Kidney tubule cell (primary cell): ENCODE measurements around the gene SLC33A1.
"Not testable (repeated sequence)": the region's sequence is repeated elsewhere in the genome, so short reads cannot be mapped to it uniquely, and the experiment has no call there.

Experiments
- DNase-seq: peaks from one replicate; pipeline ENCODE4 v3.0.0-alpha.2; 2018; ENCODE audit warnings: low spot score

Gene SLC33A1

DNA sequence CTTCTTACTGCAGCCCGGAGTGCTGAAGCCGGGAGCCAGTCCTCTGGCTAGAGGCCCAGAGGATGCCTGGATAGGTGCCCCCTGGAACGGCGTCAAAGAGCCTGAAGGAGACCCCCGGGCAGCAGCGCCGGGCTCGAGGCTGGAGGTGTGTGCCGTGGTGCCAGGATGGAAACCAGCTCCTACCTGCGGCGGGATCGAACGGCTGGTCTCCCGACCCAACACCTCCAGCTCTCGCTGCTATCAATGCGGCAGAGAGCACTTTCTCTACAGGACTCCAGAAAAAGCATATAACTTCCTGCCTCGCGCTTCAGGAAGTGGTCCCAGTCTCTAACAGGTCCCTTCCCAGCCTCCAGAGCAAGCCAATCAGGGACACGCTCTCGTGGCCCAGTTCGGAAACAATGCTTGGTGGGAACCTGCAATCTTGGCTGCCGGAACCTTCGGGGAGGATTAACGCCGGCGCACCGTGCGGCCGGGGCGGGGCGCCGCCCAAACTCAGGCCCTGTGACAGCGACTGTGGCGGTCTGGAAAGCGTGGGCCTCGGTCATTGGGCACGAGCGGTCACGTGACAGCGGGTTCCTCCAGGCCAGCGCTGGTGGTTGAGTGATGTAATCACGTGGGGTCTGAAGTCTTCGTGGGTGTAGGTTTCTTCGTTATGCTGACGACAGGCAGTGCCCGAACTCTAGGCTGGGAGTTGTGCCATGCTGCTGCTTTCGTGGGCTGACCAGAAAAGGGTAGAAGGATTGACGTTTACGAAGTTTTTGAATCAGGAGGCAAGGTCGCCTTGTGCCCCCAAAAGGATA lies at the start of gene SLC33A1:
Gene SLC33A1 (minus strand): TSS at position 287 of the 800 bp plus-strand sequence. CDS start 430 bp downstream, outside the sequence.
- DNase-seq: peak; percentile 99

DNA sequence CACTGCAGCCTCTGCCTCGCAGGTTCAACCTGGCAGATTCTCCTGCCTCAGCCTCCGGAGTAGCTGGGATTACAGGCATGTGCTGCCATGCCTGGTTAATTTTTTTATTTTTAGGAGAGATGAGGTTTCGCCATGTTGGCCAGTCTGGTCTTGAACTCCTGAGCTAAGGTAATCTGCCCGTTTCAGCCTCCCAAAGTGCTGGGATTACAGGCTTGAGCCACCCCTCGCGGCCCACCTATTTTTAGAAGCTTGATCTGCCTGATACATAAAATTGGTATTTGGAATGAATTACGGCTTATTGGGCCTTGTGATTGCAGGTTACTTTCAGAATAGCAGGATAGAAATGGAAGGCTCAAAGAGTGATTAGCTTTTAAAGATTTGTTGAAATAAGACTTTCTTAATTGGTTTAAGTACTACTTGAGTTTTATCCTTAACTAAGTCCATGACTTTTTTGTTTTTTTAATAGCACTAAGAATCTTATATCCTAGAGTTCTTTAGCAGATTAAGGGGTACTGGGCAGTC lies 41.2 kb upstream of the SLC33A1 start:
- no peak for DNase-seq

DNA sequence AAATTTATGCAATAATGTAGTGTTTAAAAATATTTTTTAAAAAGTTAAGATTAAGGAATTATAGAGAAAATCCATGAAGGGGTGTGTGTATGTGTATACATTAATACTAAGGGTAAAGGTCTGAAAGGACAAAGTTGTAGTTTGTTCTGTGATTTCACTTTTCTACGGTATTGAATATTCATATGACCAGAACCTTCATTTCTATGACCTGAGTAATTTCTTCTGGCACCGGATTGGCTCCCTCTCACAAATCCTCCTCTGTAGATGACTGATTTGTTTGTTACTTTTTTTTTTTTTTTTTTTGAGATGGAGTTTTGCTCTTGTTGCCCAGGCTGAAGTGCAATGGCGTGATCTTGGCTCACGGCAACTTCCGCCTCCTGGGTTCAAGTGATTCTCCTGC lies 37.1 kb upstream of the SLC33A1 start:
- DNase-seq: no peak

DNA sequence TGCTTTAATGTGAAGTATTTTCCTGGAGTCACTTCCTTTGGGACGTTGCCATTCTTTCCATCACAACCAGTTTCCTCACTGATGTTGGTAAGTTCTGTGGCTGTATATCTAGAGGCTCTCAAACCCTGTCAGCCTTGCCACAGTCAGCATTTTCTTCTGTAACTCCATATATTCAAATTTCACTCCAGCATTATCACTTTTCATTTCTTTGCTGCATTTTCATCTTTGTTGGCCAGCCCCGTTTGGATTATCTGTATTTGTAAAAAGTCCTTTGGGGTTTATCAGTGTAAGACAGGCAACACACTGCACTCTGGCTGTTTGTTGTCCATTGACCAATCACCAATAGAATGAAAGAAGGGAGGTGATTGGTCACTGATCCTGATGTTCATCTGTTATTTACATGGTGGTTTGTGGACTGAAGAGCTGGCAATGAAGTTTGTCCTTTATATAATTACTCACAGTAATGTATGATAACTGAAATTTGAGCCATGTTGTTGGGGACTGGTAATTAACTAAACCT lies 36.5 kb upstream of the SLC33A1 start:
- no peak for DNase-seq

DNA sequence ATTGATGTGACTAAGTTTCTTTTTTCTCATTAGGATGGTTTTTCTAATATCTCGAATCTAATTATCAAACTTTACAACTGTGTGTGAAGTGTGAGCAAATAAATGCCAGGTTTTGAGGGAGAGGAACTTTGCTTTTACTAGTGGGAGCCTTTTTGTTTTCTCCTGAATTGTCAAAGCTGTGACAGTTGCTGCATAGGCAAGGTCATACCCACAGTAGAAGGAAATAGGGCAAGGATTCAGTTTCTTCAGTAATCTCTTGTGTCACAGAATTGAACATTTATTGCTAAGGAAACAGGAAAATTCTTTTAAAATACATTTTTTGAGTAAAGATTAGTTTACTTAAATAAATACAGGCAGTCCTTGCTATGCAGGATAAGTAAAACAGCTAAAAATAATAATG lies 35.7 kb upstream of the SLC33A1 start:
- no peak for DNase-seq

DNA sequence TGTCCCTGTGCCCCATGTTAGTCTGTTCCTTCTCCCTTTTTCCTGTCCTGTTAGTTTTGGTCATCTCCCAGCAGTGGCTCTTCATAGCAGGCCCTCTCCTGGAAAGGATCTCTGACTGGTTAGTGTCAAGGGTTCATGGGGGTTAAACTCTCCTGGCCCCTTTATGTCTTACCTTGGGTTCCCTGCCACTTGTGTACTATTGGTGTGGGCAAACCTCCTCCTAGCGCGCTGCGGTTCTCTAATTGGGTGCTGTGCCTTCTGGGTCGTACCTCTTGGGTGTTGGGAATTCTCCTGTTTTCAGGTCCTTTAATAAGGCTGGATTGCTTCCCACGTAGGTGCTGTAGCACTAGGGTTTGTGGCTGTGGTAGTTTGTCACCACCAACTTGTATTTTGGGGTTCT lies 35.0 kb upstream of the SLC33A1 start:
- DNase-seq: no peak

DNA sequence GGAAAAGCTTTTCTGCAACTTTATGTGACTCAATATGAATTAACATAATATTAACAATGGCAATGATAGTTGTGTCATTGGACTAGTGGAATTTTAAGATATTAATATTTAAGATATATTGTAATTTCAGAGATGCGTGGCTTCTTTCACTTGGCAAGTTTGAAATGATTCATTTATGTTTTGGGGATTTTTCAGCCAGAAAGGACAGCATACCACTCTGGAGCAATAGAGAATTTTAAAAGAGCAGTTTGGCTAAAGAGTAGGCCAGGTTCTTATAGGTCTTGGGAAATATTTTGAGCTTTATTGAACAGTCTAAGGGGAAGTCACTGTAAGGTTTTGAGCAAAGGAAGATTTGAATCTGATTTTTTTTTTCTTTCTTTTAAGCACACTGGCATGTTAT lies 32.7 kb upstream of the SLC33A1 start:
- no peak for DNase-seq

DNA sequence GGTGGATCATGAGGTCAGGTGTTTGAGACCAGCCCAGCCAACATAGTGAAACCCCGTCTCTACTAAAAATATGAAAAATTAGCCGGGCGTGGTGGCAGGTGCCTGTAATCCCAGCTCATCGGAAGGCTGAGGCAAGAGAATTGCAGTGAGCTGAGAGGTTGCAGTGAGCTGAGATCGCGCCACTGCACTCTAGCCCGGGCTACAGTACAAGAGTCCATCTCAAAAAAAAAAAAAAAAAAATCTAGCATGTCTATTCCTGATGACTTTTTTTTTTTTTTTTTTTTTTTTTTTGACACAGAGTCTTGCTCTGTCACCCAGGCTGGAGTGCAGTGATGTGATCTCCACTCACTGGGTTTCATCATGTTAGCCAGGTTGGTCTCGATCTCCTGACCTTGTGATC lies 32.1 kb upstream of the SLC33A1 start:
- not testable (repeated sequence) for DNase-seq

DNA sequence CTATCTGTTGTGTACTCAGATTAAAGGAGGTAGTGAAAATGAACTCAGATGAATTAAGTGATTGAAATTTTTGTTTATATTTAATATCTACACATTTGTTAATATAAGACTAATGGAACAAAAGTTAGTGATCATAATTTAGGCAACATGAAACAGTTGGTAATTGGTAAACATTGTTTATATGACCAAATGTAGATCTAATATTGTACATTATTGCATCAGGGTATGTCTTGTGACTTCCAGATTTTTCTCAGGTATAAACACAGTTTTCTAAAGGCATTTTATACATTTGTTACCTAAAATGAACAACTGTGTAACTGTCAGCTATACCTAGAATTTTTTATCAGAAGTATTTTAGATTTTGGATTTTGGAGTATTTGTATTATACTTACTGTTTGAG lies 31.1 kb upstream of the SLC33A1 start:
- DNase-seq: no peak

DNA sequence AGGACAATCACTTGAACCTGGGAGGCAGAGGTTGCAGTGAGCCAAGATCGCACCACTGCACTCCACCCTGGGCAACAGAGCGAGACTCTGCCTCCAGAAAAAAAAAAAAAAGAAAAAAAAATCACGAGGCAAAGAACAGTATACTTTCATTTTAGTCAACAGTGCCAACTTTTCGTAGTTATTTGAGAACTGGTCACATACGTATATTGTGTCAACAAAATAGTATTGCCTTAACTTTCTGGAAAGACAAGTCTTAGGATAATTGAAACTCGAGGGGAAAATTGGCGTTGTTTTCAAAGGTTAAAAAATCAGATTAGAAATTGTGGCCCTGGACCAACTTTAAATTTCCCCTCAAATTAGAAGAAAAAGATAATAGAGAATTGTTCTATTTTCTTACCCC lies 30.1 kb upstream of the SLC33A1 start:
- no peak for DNase-seq

DNA sequence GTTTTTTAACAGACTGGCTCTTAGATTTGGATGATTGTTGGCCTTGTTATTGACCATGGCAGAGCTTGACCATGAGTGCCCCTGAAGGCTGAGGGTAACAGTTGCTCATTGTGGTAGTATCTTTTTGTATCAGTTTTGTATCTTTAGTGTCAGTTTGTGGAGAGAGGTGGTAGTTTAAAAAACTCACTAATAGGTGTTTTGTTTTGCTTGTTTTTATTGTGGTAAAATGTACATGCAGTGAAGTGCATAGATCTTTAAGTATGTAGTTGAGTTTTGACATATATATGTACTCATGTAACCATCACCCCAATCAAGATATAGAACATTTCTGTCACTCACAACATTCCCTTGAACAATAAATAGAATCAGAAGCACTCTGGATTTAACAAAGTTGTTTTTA lies 26.1 kb upstream of the SLC33A1 start:
- DNase-seq: no peak

DNA sequence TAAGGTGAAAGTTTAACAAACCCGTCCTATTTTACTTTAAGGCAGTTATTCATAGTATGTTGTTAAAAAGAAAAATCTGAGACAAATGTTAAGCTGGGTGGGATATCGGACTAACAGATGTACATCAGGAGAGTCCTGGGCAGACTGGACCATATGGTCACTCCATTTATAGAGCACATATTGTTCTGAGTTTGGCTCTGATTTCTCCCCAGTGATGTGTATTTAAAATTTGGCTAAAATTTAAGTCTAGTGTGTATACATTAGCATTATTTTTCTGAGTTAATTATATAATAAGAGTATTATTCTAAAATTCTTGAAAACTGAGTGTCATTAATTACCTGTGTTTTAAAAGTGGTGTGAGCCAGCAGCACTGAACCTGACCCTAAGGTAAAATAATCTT lies 22.3 kb upstream of the SLC33A1 start:
- DNase-seq: no peak

DNA sequence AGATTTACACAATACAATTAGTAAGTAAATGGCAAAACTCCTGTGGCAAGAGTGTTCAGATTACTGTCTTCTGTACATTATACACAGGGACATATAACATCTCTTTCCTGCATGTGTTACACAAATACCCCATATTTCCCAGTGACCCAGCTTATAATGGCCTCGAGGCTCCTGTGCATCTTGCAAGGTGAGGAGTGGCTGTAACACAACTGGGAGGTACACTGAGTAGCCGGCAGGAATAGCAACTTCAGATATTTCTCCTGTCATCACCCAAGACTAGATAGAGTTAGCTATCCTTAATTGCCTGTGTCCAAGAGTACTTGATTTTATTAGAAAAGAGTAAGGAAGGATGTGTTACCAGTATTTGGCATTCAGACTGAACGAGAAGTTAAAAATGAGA lies 21.8 kb upstream of the SLC33A1 start:
- DNase-seq: no peak

DNA sequence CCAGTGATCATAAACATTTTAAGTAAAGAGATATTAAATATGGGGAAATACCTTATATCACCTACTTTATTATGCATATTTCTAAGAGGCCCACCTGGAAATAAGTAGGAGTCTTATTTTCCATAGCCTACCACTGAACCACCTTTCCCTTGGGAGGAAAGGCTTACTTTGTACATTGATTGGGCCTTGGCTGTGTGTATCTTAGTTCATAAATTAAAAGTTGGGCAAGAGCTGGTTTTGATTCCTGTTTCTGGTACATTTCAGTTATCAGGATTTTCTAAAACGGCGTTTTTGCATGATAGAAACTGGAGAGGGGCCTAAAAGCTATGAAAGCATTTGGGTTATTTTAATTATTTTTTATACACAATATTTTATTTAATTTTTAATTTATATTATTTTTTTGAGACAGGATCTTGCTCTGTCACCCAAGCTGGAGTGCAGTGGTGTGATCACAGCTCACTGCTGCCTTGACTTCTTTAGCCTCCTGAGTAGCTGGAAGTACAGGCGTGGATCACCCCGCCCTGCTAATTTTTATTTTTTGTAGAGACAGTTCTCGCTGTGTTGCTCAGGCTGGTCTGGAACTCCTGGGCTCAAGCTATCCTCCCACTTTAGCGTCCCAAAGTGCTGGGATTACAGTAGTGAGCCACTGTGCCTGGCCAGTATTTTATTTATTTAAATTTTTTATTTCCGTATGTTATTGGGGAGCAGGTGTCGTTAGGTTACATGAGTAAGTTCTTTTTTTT lies 18.8 kb upstream of the SLC33A1 start:
- no peak for DNase-seq

DNA sequence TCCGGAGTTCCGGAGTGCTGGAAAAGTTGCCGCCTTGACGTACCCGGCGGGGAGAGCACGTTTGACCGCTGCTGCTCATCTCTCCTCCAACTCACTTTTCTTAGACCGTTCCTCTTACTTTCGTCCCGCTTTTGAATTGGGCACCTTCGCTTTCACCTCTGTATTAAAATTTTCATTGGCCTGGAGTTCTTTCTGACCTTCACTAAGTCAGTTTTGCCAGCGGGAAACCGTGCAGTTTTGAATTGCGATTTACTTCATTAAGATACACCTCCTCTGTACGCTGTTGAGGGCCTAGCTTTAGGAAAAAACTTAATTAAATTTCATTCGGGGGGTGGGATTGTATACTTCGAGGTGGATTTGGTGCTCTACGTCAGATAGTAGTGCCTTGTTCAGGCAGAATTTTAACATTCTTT lies 17.5 kb upstream of the SLC33A1 start:
- peak; percentile 49 for DNase-seq

DNA sequence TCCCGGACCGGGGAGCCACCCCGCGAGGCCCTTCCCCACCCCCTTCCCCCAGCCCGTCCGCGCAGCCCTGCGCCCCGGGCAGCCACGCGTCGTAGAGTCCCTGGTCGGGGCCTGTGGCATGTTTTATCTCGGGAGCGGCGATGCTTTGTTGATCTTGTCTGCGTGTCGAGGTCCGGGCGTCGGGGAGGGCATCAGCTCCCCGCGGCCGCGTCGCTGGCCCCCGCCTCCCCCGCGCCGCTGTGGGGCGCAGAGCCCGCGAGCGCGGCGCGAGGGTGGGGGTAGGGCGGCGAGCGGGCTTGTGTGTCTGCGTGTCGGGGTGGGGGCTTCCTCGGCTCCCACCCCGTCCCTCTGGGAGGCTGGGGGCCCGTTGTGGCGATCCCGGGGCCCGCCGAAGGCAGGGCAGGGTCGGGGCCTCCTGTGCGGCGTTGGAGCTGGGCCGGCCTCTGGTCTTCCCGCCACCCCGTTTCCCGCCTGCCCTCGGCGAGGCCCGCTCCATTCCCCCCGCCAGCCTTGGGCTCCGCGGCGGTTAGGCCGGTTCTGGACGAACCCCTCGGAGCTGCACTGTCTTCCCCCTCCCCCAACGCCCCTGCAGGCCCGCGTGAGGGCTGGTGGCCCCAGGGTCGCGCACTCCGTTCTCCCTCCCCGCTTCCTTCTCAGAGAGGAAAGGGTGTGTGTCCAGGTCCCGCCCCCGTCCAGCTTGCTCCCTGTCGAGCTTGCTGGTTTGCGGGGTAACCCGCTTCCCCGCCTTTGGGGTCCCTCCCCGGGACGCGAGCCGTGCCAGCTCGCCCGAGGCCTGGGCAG lies 16.9 kb upstream of the SLC33A1 start:
- no peak for DNase-seq

DNA sequence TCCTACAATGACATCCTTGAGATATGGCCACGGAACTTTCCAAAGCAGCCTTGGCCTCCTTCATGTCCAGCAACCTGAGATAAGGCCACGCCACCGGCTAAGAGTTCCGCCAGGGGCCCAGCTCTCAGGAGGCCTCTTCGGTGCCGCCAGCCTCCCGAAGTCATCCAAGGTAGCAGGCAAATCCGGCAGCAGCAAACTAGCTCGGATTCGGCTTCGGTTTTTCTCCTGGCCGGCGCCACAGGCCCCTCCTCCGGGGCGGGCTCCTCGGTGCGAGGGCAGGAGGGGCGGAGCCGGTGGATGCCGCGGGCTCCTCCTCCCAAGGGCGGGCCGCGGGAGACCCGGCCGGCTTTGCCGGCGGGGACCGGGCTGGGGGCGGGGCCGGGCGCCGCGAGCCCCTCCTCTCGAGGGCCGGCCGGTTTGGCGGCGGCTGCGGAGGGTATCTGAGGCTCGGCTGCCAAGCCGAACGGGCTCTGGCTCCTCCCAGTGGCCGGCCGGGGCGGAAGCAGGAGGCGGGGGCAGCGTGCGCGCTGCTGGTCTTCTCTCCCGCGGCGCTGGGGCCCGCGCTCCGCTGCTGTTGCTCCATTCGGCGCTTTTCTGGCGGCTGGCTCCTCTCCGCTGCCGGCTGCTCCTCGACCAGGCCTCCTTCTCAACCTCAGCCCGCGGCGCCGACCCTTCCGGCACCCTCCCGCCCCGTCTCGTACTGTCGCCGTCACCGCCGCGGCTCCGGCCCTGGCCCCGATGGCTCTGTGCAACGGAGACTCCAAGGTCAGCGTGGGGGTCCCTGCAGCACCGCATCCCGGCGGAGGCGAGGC lies 16.1 kb upstream of the SLC33A1 start, which contains the start of gene GMPS:
Gene GMPS (plus strand): TSS at position 518 of the 812 bp plus-strand sequence. CDS start 221 bp downstream, at position 739.
- DNase-seq: peak; percentile 97

DNA sequence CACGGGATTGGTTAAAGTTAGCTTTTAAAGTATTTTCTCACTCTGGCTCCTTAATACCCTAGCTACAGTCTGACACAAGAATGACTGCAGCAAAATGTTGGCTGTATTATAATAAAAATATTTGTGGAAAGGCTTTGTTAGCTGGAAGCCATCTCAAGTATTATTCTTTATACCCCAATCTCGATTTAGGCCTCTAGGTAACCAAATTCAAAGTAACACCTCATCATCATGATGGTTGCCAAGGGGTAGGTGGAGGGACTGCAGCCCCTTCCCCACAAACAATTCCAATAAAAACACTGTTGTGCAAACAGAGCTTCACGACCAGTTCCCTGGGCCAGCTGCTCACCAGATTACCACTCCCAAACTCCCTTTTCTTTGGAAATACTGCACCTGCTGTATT lies 15.5 kb upstream of the SLC33A1 start:
- no peak for DNase-seq

DNA sequence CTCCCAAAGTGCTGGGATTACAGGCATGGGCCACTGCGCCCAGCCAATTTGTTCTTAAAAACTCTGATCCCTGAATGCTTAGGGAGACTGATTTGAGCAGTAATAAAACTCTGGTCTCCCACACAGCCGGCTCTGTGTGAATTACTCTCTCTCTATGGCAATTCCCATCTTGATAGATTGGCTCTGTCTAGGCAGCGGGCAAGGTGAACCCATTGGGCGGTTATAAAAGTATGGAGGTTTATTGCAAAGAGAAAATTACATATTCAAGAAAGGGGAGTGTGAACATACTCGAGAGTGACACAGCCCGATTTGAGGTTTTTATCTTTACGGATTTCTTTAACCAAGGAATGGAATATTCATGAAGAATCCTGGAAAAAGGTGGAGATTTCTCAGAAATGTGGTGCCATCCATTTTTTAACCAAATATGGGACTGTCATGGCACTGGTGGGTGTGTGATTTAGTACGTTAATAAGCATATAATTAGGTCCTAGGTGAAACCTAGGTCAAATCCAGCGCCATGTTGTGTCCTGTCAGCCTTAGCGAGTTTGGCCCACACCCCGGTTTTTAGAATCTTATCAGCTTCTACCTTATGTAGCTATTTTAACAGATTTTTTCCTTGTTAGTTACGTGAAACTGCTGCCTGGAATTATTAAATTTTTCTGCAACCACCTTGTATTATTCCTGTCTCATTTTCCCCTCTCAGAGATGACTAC lies 9.0 kb upstream of the SLC33A1 start:
- no peak for DNase-seq

DNA sequence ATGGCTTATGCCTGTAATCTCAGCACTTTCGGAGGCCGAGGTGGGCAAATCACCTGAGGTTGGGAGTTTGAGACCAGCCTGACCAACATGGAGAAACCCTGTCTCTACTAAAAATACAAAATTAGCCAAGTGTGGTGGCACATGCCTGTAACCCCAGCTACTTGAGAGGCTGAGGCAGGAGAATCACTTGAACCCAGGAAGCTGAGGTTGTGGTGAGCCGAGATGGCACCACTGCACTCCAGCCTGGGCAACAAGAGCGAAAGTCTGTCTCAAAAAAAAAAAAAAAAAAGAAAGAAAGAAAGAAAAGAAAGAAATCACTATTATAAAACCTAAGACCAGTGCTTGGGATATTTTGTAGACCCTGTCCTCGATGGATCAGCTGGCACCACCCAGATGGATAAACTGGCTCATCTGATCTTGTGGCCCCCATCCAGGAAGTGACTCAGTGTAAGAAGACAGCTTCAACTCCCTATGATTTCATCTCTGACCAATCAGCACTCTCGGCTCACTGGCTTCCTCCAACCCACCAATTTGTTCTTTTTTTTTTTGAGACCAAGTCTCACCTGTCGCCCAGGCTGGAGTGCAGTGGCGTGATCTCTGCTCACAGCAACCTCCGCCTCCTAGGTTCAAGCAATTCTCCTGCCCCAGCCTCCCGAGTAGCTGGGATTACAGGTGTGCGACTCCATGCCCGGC lies 8.2 kb upstream of the SLC33A1 start:
- peak; percentile 77 for DNase-seq
